NCI-H187 (cell line): ENCODE results near the gene GTF3C1.
"Not testable (repeated sequence)": the region's sequence is repeated elsewhere in the genome, so short reads cannot be mapped to it uniquely, and the experiment has no call there.

Source experiments
- DNase-seq, 2 experiments: peaks; one replicate each; lab custom pipeline; 2025; lab: John Stamatoyannopoulos, UW

The GTF3C1 gene, protein sequence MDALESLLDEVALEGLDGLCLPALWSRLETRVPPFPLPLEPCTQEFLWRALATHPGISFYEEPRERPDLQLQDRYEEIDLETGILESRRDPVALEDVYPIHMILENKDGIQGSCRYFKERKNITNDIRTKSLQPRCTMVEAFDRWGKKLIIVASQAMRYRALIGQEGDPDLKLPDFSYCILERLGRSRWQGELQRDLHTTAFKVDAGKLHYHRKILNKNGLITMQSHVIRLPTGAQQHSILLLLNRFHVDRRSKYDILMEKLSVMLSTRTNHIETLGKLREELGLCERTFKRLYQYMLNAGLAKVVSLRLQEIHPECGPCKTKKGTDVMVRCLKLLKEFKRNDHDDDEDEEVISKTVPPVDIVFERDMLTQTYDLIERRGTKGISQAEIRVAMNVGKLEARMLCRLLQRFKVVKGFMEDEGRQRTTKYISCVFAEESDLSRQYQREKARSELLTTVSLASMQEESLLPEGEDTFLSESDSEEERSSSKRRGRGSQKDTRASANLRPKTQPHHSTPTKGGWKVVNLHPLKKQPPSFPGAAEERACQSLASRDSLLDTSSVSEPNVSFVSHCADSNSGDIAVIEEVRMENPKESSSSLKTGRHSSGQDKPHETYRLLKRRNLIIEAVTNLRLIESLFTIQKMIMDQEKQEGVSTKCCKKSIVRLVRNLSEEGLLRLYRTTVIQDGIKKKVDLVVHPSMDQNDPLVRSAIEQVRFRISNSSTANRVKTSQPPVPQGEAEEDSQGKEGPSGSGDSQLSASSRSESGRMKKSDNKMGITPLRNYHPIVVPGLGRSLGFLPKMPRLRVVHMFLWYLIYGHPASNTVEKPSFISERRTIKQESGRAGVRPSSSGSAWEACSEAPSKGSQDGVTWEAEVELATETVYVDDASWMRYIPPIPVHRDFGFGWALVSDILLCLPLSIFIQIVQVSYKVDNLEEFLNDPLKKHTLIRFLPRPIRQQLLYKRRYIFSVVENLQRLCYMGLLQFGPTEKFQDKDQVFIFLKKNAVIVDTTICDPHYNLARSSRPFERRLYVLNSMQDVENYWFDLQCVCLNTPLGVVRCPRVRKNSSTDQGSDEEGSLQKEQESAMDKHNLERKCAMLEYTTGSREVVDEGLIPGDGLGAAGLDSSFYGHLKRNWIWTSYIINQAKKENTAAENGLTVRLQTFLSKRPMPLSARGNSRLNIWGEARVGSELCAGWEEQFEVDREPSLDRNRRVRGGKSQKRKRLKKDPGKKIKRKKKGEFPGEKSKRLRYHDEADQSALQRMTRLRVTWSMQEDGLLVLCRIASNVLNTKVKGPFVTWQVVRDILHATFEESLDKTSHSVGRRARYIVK (N-terminal part only)

DNA sequence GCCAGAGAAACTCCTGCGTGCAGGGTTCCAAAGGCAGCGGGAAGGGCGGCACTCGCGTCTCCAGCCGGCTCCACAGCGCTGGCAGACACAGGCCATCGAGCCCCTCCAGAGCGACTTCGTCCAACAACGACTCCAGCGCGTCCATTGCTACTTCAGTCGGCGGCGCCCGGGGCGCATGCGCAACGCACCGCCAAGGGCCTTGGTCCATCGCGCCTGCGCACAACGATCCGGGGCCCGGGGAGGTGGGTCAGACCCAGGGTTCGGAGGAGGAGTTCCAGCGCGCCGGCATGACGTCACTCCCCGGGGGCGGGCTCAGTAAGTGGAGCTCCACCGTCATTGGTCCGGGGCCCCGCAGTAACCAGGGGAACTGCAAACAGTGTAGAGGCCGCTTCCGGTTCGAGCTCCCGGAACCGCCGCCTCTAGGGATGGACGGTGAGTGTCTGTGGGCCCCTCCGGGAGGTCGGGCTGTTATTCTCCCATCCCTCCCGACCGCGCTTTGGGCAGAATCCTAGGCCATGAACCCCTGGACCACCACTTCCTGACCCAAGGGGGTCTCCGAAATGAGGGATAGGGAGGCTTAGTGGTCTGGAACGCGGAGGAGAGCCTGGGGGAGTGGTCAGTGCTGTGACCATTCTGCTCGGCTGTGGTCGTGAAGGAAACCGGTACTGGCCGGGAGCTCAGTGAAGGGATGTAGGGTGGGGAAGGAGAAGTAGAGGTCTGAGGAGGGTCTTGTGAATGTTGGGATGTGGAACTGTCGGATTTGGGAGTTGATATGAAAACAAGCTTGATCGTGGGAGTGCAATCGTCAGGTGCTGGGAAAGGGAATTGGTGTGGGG is at the start of gene GTF3C1, which contains the start of gene KATNIP:
GTF3C1 (minus strand) TSS at position 168 of the 836 bp plus-strand sequence; CDS start at position 145, 23 bp downstream.
KATNIP (plus strand) TSS at position 399 of the 836 bp plus-strand sequence; CDS start at position 426, 27 bp downstream.
- peak; percentile 85 to 91 for DNase-seq

DNA sequence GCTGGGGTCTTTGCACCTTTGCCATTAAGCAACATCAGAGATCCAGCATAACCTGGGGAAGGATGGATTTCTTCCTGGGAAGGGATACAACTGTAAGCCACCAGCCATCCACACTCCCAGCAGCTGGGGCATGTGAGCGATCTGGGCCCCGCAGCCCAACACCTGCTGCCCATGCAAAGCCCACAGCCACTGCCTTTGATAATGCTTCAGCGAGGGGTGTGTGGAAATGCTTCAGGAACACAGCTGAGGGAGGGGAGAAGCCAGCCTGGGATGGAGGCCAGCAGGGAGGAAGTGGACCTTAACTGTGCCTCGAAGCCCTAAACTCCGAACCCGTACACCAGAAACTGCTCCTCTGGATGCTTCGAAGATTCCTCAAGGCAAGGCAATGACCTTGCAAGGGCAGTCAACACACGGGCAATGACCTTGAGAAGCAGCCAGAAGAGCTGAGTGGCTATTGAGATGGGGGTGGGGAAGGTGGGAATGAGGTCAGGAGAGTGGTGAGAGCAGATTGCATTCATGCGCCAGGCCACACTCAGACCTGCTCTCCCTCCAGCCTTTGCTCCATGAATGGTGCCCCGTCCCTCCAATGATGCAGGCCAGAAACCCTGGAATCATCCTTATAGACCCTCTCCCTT is 49.3 kb upstream of the GTF3C1 start:
- no peak for DNase-seq

DNA sequence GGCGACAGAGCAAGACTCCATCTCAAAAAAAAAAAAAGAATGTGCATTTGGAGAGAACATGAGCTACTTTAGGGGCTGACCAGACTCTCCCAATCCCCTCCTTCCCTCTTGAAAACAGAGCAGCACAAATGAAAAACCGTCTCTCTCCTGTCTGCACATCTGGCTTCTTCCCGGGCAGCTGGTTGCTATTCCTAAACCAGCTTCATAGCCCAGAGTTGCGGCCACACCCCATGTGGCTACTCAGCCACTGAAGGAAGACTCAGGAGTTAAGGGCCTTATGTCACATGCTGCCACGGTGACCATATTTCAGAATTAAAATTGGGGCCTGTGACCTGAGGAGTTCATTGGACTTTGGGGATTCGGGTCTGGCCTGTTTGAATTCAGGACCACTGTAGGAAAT is 48.5 kb upstream of the GTF3C1 start:
- no peak for DNase-seq

DNA sequence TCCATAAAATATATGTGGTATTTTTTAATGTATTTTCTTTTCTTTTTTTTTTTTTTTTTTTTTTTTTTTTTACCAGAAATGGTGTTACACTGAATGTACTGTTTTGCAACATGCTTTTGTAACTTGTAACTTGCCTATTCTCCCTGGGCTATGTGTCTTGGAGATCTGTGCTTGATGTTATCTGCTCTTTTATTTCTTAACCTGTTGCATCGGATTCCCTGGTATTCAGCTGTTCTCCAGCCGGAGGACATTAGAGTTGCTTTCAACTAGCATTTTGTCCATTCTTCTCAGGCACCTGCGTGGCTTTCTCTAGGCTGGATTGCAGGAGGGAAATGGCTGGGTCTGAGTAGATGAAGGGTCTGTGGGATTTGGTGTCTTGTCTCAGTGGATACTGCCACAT is 47.6 kb upstream of the GTF3C1 start:
- no peak for DNase-seq

DNA sequence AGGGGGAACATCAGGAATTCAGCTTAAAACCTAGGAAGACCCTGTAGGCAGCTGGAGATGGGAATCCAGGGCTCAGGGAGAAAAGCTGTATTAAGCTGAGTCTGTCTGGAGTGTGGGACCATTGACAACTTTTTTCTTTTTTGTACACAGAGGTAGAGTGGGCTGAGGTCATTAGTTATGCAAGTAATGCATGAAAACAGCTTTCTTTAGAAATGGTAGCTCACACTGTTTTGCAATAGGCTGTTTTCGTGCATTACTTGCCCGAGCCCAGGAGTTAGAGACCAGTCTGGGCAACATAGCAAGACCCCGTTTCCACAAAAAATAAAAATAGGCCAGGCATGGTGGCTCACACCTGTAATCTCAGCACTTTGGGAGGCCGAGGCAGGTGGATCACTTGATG is 46.7 kb upstream of the GTF3C1 start:
- DNase-seq, result no peak

DNA sequence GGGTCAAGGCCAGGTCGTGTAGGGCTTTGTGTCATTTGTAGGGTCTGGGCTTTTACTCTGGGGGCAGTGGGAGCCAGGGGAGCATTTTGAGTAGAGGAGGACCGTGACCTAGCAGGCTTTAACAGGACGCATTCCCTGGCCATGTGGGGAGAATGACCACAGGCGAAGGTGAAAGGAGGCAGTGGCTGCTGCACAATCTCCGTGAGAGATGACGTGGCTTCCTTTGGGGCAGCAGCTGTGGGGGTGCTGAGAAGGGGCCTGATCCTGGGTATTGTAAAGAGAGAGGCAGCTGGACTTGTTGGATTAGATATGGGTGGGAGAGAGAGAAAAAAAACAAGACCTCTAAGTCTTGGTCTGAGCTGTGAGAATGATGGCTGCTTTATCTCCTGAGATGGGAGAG is 46.3 kb upstream of the GTF3C1 start:
- DNase-seq, result no peak

DNA sequence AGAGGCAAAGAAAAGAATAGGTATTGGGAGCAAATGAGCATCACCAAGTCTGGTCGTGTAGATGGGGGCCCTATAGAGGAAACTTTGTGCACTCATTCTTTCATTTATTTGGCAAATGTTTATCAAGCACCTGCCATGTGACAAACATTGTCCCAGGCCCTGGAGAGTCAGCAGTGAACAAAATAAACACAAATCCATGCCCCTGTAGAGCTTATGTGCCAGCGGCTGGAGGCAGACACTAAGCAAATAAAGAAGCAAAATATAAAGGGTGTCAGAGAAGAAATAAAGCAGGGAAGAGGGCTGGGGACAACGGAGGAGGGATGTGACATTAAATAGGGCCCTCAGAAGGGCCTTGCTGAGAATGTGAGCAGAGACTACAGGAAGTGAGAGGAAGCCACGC is 45.8 kb upstream of the GTF3C1 start:
- DNase-seq, result no peak

DNA sequence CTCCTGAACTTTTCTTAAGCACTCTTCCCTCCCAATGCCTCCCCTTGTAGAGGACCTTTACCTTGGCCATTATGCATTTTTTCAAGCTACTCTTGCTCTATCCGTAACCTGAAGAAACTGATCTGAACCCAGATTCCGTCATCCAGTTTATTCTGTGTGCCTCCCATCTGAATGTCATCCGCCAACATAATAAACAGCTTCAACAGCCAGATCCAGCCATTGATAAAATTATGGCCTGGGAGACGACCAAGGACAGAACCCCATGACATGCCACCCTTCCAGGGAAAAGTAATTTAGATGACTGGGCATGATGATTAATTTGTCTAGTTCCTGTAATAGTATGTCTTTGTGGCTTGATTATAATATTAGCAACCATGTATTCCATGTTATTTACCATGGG is 42.1 kb upstream of the GTF3C1 start:
- no peak for DNase-seq

DNA sequence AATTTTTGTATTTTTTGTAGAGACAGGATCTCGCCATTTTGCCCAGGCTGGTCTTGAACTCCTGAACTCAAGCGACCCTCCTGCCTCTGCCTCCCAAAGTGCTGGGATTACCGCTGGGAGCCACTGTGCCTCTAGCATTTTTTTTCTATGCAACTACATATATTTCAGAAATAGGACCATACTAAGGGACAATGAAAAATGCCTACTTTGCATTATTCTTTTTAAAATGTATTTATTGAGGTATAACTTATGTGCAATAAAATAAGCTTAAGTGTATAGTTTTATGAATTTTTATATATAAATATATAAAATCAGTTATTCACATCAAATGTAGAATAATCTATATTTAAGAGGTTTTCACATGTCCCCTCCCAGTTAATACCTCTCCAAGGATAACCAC is 38.3 kb upstream of the GTF3C1 start:
- no peak for DNase-seq

DNA sequence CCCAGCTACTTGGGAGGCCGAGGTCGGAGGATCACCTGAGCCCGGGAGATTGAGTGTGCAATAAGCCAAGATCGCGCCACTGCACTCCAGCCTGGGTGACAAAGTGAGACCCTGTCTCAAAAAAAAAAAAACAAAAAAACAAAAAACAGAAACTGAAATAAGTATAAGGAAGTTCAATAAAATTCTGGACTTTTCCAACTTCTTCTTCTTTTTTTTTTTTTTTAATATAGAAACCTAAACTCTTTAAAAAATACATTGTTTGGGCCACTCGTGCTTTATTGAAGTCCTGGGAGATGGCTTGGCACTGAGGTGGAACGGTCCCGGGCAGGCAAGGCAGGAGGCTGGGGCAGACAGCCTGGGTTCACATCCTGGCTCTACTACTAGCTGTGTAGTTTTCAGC is 37.0 kb upstream of the GTF3C1 start:
- no peak for DNase-seq

DNA sequence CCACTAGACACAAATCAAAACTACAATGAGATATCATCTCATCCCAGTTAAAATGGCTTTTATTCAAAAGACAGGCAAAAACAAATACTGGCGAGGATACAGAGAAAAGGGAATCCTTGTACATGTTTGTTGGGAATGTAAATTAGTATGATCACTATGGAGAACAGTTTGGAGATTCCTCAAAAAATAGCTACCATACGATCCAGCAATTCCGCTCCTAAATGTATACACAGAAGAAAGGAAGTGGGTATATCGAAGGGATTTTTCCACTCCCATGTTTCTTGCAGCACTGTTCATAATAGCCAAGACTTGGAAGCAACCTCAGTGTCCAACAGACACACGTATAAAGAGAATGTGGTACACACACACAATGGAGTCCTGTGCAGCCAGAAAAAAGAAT is 35.5 kb upstream of the GTF3C1 start:
- DNase-seq, result no peak

DNA sequence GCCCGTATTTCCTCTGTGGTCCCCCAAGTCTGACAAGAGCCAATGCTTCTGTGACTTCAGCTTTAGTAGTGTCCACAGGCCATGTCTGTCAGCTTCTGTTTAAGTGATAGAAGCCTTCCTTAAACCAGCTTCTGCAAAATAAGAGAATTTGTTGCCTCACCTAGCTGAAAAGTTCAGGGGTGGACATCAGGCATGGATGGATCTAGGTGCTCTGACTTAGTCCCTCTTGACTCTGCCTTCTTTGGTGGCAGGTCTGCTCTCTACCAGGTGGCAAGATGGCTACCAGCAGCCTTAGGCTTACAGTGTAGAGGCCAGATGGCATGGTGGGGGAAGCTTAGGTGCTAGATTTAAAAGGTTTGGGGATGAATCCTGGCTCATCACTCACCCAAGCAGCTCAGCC is 33.9 kb upstream of the GTF3C1 start:
- no peak for DNase-seq

DNA sequence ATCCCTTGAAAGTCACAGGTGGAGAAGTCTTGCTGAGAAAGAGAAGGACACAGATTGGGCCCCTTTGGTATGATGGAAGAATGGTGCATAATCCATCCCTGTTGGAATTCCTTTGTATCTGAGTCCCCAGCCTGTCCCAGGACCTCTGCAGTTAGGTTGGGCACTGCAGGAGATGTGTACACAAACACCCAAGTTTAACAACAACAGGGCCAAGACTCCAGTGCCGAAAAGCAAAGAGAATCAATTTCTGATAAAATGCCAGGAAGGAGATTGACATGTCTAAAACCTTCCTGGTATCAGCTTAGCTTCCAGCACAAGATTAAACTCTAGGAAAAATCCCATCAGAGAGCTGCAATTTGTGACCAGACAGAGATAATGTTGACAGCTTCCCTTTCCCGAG is 33.2 kb upstream of the GTF3C1 start:
- DNase-seq, result no peak

DNA sequence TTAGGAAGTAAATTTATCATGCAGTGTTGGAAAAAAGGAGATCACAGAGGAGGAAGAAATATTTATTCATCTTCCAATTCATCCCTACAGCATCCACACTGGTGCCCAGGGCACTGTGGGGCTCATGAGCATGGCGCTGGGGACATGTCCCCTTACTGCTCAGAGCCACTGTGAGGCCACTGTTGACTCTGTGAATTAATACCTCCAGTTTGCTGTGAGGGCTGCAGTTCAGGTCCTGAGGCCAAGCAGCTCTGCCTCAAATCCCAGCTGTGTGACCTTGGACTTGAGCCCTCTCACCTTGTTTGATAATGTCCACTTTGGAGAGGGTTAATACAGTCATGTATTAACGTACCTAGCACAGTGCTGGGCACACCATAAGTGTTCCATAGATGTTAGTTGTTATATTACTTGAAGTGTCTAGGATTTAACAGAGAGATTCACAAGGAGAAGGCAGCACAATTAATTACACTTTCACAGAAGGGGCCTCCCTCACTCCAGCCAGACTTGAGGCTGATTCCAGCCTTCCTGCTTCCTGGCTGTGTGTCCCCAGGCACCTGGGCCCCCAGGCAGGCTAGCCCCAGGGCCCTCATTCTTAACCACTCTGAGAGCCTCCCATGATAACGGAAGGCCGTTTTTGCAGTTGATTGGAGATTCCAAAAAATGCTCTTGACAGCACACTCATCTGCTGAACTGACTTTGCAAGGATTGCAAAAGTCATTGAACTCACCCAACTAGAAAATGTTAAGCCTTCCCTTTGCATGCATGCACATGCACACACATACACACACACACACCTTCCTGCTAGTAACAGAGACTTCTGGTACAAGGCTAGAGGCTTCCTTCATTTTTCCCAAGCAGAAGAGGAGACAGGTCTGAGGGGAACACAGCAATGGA is 29.6 kb upstream of the GTF3C1 start:
- no peak for DNase-seq

DNA sequence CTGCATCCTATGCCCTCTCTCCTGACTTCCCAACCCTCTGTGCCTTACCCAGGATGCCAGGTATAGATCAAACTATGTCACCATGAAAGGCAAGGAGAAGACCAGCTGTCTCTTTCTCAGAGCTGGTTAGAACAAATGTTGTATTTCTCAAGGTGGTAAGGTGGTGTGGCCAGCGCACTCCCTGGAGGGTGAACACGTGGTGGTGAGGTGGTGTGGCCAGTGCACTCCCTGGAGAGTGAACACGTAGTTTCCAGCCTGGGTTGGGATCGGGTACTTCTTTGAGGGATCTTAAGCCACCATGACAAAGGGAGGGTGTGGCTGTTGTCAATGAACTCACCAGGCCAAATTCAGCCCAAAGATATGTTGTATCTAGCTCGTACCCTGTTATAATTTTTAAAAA is 27.0 kb upstream of the GTF3C1 start:
- no peak for DNase-seq

DNA sequence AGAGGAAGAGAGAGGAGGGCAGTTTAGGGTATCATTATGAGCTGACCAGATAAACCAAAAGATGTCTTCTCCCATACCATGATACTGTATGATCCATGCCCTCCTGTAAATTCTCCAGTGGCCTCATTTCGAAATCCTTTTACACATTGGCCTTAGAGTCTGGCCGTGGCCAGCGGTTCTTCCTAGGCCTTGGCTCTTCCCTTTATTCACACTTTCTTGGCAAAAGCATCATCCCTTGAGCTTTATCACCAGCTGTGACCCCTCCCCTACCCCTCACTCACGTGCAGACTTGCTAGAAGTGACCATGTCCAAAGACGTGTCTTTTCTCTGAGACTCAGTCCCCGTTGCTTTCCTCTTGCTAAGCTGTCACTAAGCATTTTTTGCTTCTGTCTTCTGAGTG is 23.0 kb upstream of the GTF3C1 start:
- DNase-seq, result no peak

DNA sequence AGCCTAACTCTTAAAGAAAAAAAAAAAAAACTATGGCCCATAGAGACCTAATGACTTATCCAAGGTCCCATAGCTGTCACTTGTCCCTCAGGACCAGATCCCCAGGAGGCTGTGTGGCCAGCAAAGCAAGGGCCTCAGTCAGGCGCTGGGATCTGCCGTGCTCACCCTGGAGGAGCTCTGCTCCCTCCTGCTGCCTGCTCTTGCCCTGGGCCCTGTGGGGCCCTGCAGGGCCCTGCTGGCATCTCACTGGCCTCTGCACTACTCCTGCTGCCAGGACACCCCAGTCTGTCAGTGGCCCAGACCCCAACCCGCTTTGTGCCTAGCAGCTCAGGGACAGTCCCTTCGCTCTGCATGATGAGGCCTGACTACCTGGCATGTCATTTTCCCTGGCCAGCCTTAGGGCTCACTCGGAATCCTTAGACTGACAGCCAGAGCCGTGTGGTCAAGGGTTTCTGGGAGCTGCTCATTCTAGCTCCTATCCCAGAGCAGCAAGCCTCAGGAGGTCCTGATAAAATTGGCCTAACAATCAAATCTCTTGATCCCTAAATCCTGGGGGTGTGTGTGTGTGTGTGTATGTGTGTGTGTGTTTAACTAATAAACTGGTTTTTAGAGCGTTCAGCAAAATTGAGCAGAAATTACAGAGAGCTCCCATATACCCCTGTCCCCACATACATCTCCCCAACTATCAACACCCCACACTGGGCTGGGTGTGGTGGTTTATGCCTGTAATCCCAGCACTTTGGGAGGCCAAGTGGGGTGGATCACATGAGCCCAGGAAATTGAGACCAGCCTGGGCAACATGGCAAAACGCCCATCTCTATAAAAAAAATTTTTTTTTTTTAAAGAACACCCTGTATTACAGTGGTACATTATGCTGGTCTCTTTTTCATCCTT is 22.0 kb upstream of the GTF3C1 start:
- no peak for DNase-seq

DNA sequence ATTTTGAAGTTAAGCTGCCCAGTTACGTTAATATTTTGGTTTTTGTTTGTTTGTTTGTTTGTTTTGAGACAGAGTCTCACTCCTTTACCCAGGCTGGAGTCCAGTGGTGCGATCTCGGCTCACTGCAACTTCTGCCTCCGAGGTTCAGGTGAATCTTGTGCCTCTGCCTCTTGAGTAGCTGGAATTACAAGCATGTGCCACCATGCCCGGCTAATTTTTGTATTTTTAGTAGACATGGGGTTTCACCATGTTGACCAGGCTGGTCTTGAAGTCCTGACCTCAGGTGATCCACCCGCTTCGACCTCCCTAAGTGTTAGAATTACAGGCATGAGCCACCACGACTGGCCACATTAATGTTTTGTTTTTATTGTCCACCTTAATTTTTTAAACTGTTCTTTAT is 21.3 kb upstream of the GTF3C1 start:
- not testable (repeated sequence) for DNase-seq

DNA sequence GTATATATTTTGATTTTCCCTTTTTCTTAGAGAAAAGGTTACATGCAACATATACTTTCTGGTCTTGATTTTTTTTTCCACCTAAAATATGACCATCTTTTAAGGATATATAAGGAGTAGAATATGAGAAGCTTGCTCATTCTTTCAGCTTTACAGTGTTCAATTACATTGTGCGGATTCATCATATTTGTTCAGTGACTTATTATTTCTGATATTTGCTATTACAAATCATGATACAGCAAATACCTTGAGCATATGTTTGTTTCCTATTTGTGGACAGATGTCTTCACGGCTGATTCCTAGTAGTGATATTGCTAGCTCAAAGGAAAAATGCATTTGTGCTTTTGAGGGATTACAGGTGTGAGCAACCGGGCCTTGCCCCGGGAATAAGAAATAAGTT is 18.4 kb upstream of the GTF3C1 start:
- DNase-seq, result no peak
